Panc1 (cell line): ENCODE data around the gene CNGA4.

Experiments used
- POLR2AphosphoS5 ChIP-seq: IDR thresholded peaks from 2 replicates; pipeline ENCODE4 v1.6.1; 2012; ENCODE audit warnings: mild to moderate bottlenecking, low read depth, low read length, moderate library complexity
- TF ChIP-seq, protein P1 (sequence below): fragments of 450-650 bp; IDR thresholded peaks from 2 replicates; pipeline ENCODE4 v1.5.1; 2017; ENCODE audit warnings: mild to moderate bottlenecking

GRCh38 chr11:6228520-6228919 lies 10.4 kb upstream of the CNGA4 start:
- TF ChIP-seq, protein P1, sequence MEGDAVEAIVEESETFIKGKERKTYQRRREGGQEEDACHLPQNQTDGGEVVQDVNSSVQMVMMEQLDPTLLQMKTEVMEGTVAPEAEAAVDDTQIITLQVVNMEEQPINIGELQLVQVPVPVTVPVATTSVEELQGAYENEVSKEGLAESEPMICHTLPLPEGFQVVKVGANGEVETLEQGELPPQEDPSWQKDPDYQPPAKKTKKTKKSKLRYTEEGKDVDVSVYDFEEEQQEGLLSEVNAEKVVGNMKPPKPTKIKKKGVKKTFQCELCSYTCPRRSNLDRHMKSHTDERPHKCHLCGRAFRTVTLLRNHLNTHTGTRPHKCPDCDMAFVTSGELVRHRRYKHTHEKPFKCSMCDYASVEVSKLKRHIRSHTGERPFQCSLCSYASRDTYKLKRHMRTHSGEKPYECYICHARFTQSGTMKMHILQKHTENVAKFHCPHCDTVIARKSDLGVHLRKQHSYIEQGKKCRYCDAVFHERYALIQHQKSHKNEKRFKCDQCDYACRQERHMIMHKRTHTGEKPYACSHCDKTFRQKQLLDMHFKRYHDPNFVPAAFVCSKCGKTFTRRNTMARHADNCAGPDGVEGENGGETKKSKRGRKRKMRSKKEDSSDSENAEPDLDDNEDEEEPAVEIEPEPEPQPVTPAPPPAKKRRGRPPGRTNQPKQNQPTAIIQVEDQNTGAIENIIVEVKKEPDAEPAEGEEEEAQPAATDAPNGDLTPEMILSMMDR: no peak
- no peak for TF ChIP-seq POLR2AphosphoS5
